DOHH2 (cell line): Measurements from ENCODE around the gene TMEM156.

Experiments
- H3F3A ChIP-seq: fragments of 200-600 bp; sonication (generic), shearing (Covaris generic); 2 replicates; pipeline ENCODE4 v1.6.0; 2016; ENCODE audit warnings: antibody characterized with exemption, mild to moderate bottlenecking; ENCODE audit not compliant: control insufficient read depth, insufficient read depth
- H3K27ac ChIP-seq: fragments of 200-600 bp; sonication (generic); 2 replicates; pipeline ENCODE4 v1.5.1; 2014; ENCODE audit warnings: low read depth, mild to moderate bottlenecking, low read length, moderate library complexity
- H3K27me3 ChIP-seq: fragments of 200-600 bp; sonication (generic); 2 replicates; pipeline ENCODE4 v1.6.1; 2014; ENCODE audit warnings: mild to moderate bottlenecking, low read length, mixed read lengths; ENCODE audit not compliant: control insufficient read depth
- H3K36me3 ChIP-seq: fragments of 200-600 bp; sonication (generic); 2 replicates; pipeline ENCODE4 v1.6.1; 2014; ENCODE audit warnings: mild to moderate bottlenecking, low read length, moderate library complexity, mixed read lengths; ENCODE audit not compliant: control insufficient read depth
- H3K4me1 ChIP-seq: fragments of 200-600 bp; sonication (generic); 2 replicates; pipeline ENCODE4 v1.6.1; 2014; ENCODE audit warnings: mild to moderate bottlenecking, low read length, mixed read lengths; ENCODE audit not compliant: control insufficient read depth
- H3K4me2 ChIP-seq: fragments of 200-600 bp; sonication (generic); 2 replicates; pipeline ENCODE4 v1.6.0; 2014; ENCODE audit warnings: mild to moderate bottlenecking, low read length, moderate library complexity
- H3K4me3 ChIP-seq: fragments of 200-600 bp; sonication (generic); 2 replicates; pipeline ENCODE4 v1.5.1; 2014; ENCODE audit warnings: mild to moderate bottlenecking, low read length, mixed read lengths
- H3K79me2 ChIP-seq: fragments of 200-600 bp; sonication (generic); 2 replicates; pipeline ENCODE4 v1.6.1; 2014; ENCODE audit warnings: mild to moderate bottlenecking, low read length, mixed read lengths; ENCODE audit not compliant: control insufficient read depth
- H3K9me2 ChIP-seq: fragments of 200-600 bp; sonication (generic); replicated peaks from 2 replicates; pipeline ENCODE4 v1.6.1; 2014; ENCODE audit warnings: mild to moderate bottlenecking, low read length, mixed read lengths; ENCODE audit not compliant: control insufficient read depth
- H3K9me3 ChIP-seq: fragments of 200-600 bp; sonication (generic); 2 replicates; pipeline ENCODE4 v1.6.1; 2014; ENCODE audit warnings: antibody characterized with exemption, low read length, mixed read lengths; ENCODE audit not compliant: control insufficient read depth, insufficient read depth
- H4K20me1 ChIP-seq: fragments of 200-600 bp; sonication (generic); 2 replicates; pipeline ENCODE4 v1.6.0; 2014; ENCODE audit warnings: low read depth, mild to moderate bottlenecking, antibody characterized with exemption, low read length, moderate library complexity; ENCODE audit not compliant: control insufficient read depth, insufficient read depth
- EZH2phosphoT487 ChIP-seq: fragments of 200-600 bp; sonication (generic); IDR thresholded peaks from 2 replicates; pipeline ENCODE4 v1.6.1; 2017; ENCODE audit warnings: borderline replicate concordance, mild to moderate bottlenecking, antibody characterized with exemption, low read length, moderate library complexity, mixed read lengths
- TF ChIP-seq, protein P1 (sequence below): fragments of 200-600 bp; sonication (generic); IDR thresholded peaks from one replicate; pipeline ENCODE4 v1.5.1; 2014; ENCODE audit warnings: antibody characterized with exemption, mild to moderate bottlenecking, low read depth, low read length; ENCODE audit not compliant: poor library complexity, severe bottlenecking

Gene TMEM156

DNA sequence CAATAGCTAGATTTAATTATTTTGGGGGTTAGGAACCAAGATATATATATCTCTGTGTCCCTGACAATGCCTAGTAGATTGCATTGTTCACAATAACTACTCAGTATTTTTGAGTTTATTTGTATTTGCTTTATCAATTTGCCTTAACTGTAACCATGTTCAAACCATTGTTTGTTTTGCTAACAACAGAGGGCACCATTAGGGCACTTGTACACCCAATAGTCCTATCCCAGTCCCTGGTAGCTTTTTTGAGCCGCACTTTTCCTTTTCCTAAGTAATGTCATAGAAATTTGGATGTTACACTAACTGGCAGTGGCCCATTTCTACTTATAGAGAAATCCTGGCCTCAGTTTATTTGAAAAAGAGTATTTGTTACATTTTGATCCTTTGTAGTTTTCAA, 29.2 kb upstream of the TMEM156 start:
- Histone ChIP-seq H3K4me3 (no peak overlapping the region), H3K4me2 (peak overlapping the region; percentile 16; the same call in 1 of the 2 replicates), H3K79me2 (peaks cover 90% of the 10 kb centered on the region)

DNA sequence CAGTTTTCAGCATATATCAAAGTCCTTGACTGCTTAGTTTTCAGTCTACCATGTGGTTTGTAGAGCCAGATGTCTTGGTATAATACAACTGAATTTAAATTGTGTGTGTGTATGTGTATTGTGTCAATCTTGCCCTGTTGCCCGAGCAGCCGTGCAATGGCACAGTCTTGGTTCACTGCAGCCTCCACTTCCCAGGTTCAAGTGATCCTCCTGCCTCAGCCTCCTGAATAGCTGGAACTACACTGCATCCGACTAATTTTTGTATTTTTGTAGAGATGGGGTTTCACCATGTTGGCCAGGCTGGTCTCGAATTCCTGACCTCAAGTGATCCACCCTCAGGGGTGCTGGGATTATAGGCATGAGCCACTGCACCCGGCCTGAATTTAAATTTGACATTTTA, 23.8 kb upstream of the TMEM156 start:
- Histone ChIP-seq H3K4me2 (no peak overlapping the region), H4K20me1 (0 out of 2 replicates have a peak, but pooled peaks cover 7% of the 10 kb centered on the region)

More for the DNA sequence above, 29.2 kb upstream of the TMEM156 start:
- H3K27me3 ChIP-seq: no peaks in the 10 kb centered on the region
- H3K27ac ChIP-seq: no peak overlapping the region
- no peaks in the 10 kb centered on the region for H3K9me2 ChIP-seq
- TF ChIP-seq, protein P1, sequence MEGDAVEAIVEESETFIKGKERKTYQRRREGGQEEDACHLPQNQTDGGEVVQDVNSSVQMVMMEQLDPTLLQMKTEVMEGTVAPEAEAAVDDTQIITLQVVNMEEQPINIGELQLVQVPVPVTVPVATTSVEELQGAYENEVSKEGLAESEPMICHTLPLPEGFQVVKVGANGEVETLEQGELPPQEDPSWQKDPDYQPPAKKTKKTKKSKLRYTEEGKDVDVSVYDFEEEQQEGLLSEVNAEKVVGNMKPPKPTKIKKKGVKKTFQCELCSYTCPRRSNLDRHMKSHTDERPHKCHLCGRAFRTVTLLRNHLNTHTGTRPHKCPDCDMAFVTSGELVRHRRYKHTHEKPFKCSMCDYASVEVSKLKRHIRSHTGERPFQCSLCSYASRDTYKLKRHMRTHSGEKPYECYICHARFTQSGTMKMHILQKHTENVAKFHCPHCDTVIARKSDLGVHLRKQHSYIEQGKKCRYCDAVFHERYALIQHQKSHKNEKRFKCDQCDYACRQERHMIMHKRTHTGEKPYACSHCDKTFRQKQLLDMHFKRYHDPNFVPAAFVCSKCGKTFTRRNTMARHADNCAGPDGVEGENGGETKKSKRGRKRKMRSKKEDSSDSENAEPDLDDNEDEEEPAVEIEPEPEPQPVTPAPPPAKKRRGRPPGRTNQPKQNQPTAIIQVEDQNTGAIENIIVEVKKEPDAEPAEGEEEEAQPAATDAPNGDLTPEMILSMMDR: peak; percentile 15
- TF ChIP-seq EZH2phosphoT487: no peak
- H3F3A ChIP-seq: 0 out of 2 replicates have a peak, but pooled peaks cover 3% of the 10 kb centered on the region
- H3K4me1 ChIP-seq: peaks cover 28% of the 10 kb centered on the region
- no peaks in the 10 kb centered on the region for H3K9me3 ChIP-seq
- no peaks in the 10 kb centered on the region; the same call in 1 of the 2 replicates for H3K36me3 ChIP-seq
- peaks cover 6% of the 10 kb centered on the region; the same call in 1 of the 2 replicates for H4K20me1 ChIP-seq

DNA sequence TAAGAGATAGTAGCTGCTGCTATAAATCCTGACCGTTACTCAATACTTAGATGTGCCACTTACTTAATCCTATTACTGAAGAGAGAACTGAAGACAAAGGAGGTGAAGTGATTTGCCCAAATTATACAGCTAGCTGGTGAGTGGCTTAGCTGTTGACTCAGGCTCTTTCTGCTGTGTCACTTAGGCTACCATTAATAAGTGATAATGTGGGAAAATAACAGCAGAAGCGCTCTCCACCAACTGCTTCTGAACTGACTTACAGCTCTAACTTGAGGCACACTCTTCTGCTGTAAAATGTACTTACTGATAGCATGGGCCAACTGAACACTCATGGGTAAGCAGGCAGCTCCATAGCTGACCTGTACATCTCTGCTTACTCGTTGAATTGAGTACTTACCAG, 22.3 kb upstream of the TMEM156 start:
- Histone ChIP-seq H4K20me1 (0 out of 2 replicates have a peak, but pooled peaks cover 12% of the 10 kb centered on the region), H3K4me1 (peaks cover 24% of the 10 kb centered on the region), H3K9me3 (no peaks in the 10 kb centered on the region), H3K4me3 (no peak overlapping the region), H3K36me3 (peaks cover 15% of the 10 kb centered on the region), H3K79me2 (peaks cover 97% of the 10 kb centered on the region), H3K27me3 (no peaks in the 10 kb centered on the region), H3K9me2 (no peaks in the 10 kb centered on the region), H3F3A (peaks cover 5% of the 10 kb centered on the region; the same call in 1 of the 2 replicates), H3K4me2 (no peak overlapping the region), H3K27ac (no peak overlapping the region)
- TF ChIP-seq, protein P1: no peak
- TF ChIP-seq EZH2phosphoT487: no peak

More for the DNA sequence above, 23.8 kb upstream of the TMEM156 start:
- no peaks in the 10 kb centered on the region for H3K9me2 ChIP-seq
- no peaks in the 10 kb centered on the region for H3K27me3 ChIP-seq
- no peak for TF ChIP-seq EZH2phosphoT487
- TF ChIP-seq, protein P1: no peak
- H3K27ac ChIP-seq: no peak overlapping the region
- H3K4me1 ChIP-seq: peaks cover 18% of the 10 kb centered on the region
- no peaks in the 10 kb centered on the region for H3K9me3 ChIP-seq
- no peak overlapping the region for H3K4me3 ChIP-seq
- peaks cover 5% of the 10 kb centered on the region; the same call in 1 of the 2 replicates for H3F3A ChIP-seq
- H3K79me2 ChIP-seq: peaks cover 97% of the 10 kb centered on the region
- peaks cover 8% of the 10 kb centered on the region for H3K36me3 ChIP-seq
